Middle frontal gyrus (tissue), 1 donor: ENCODE results near the gene MGAT5.
A peak's percentile ranks its signal among the peaks of the same experiment; 100 is the strongest.

Source experiments
- DNase-seq: peaks from one replicate; pipeline ENCODE4 v3.0.0-alpha.2; 2015; ENCODE audit warnings: low spot score; ENCODE audit errors: extremely low spot score

MGAT5 gene

GRCh38 chr2:134231301-134231964, 22.4 kb upstream of the MGAT5 start:
- DNase-seq, result no peak

DNA sequence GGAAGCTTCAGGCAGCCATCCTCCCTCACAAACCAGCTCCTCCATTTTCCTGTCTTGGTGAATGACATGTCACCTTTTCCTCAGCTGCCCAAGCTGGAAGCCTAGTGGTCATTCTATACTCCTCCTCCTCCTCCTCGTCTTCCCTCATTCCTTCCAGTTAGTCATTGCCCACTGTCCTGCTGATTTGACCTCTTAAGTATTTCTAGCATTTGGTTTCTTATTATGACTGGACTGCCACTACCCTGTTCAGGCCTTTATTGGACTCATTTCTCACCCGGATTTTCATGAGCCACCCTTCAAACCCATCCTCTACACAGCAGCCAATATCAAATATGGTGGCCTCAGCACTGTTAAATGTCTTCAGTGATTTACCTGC, 21.9 kb upstream of the MGAT5 start:
- DNase-seq, result no peak

- no peak for DNase-seq
These were observed 21.4 kb upstream of the MGAT5 start for GRCh38 chr2:134232461-134232860.

- DNase-seq, result no peak
These were observed 20.8 kb upstream of the MGAT5 start for GRCh38 chr2:134232868-134233727.

DNA sequence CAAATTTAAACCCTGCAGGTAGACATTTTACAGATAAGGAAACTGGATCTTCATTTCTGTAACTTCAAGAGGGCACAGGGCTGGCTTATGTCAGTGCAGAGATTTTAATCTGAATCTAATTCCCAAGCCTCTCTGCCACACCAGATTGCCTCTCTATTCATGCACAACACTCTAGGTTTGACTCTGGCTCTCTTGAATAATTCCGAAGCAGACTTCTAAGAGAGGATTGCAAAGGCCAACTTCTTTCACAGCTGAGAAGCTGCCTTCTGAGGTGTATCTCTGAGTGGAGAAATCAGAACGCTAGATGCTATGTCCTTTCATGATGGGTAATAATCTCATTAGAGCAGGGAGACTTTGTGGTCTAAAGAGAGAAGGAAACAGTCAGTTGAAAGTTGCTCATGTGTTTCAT, 20.1 kb upstream of the MGAT5 start:
- no peak for DNase-seq

DNA sequence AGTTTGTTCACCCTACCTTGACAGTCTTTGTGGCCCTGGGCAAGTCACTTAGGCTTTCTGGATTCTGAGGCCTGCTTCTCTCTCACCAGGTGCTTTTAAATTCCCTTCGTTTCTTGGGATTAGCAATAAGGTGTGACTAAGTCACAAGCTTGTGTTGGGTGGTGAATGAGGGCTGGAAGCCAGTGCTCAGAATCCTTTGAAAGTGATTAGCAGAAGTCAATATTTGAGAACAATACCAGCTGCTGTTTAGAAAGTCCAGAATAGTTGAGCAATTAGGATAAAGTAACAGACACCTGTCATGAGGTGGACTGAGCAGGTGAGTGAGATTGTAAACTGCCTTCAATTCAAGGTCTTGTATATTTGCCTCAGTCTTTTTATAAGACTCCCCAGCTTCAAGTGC, 19.3 kb upstream of the MGAT5 start:
- DNase-seq, result no peak

DNA sequence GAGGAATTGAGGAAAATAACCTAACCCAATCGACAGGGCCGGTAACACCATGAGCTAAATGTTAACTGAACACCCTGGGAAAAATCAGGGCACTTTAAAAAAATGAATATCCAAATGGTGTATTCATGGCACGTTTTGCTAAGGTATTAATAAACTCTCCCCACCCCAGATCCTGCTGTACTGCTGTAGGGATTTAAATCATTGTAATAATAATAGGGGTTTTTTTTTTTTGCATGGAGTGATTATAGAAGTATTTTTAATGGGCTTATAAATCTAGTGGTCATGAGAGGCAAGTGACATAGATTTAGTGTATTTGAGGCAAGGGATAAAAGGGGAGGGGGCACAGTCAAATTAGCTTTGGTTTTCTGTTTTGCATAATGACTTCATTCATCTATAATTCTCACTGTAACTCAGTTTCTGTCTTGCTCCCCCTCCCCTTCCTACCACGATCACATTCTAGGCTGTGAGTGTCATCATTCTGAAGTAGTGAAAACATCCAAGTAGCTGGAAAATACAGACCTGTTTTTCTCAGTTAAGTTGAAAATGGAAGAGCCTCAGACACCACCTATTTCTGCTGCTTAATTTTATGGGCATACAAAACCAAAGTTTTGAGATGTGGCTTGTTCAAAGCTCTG, 18.2 kb upstream of the MGAT5 start:
- DNase-seq, result no peak

DNA sequence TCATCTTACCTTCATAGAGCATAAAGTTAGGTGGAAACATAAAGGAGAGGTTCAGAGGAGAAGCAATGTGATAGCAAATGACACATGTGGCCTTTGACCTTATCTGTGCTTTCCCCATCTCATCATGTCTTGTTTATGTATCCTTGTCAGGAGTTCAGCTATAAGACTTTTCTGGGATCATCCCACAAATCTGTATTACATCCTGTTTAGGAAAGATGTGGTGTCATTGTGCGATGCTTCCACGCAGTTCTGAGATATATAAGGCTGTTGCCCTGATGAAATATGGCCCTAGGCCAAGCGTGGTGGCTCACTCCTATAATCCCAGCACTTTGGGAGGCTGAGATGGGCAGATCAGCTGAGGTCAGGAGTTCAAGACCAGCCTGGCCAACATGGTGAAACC, 15.5 kb upstream of the MGAT5 start:
- DNase-seq, result no peak

DNA sequence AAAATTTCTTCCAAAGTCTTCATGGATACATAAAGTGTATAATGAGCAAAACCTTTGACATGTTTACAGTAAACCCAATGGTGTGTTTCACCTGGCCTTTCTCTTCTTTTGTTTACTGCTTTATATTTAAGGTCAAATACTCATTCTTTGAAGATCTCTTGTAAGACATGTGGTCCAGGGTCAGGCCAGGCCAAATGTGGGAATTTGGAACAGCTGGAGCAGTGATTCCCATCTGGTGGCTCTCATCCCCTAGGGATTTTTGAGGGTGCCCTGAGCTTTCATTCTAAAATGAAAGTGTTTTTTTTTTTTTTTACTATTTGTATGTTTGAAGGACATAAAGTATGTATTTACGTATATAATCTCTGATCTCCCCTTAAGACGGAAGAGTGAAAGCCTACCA, 13.8 kb upstream of the MGAT5 start:
- no peak for DNase-seq

DNA sequence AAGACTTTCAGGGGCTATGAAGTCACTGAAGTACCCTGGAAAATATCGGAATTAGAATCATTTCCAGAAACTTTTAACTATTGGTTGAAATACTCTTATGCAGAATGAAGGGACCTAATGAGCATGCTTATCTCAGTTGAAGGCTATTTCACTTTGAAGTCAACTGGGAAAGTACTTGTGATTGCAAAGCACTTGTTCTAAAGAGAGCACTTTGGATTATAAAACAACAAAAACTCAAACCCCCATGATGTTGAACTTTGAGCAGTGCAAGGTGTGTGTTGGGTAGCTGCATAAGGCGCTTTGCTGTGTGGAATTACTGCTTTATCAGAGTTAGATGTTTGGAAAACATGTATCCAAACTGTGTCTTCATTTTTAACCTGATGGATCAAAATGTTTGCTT, 12.0 kb upstream of the MGAT5 start:
- DNase-seq, result no peak

DNA sequence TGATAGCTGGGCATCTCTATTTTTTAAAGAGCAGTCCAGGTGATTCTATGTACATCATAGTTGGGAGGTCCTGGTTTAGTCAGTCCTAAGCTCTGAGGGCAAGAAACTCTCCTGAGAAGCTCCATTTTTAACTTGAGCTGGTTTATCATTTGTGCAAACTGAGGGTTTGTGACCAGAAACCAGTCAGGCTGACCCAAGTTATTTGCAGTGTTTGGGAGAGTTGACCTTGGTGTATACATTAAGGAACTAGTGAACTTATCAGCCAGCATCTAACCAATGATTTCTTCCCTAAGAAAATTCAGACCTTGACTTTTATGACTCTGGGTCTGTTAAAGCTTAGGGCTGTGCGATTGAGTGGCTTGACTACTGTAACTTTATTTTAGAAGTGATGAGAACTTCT, 10.6 kb upstream of the MGAT5 start:
- DNase-seq, result no peak

- no peak for DNase-seq
These were observed 9.8 kb upstream of the MGAT5 start for GRCh38 chr2:134244086-134244485.

- DNase-seq, result no peak
These were observed 9.3 kb upstream of the MGAT5 start for GRCh38 chr2:134244587-134244986.

GRCh38 chr2:134245340-134245984, 8.4 kb upstream of the MGAT5 start:
- DNase-seq, result peak; percentile 60

- no peak for DNase-seq
These were observed 7.6 kb upstream of the MGAT5 start for GRCh38 chr2:134246154-134246874.

DNA sequence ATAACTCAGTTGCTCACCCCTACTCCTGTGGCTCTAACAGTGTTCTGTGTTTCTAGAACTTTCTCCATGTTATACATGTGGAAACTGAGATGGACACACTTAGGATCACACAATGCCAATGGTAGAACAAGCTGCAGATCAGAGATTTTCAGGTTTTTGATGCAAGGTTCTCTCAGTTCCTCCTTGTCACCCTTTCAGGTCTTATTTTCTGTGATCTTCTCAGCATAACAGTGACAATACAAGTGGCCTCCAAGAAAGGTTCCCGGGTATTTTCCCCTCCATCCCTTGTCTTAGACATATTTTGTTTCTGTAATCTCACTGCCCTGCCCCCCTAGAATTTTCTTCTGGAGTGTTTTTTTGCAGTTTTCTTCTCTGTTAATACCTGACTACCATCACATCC, 6.2 kb upstream of the MGAT5 start:
- no peak for DNase-seq

DNA sequence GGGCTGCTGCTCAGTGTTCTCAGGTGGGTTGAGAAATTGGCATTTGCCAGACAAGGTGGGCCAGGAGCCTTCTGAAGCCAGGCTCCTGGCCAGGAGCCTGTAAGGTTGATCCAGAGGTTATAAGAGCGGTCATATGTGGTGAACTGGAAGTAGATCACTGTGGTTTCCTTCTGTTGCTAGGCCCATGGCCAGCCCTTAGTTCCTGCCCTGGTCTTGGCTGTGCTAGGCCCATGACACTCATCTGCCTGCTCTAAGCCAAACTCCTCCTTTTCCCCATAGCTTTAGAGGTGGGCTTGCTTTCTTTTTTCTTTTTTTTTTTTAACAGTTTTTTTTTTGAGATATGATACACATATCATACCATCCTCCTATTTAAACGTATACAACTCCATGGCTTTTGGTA, 5.0 kb upstream of the MGAT5 start:
- DNase-seq, result no peak

- DNase-seq, result no peak
These were observed 4.1 kb upstream of the MGAT5 start for GRCh38 chr2:134249755-134250154.

DNA sequence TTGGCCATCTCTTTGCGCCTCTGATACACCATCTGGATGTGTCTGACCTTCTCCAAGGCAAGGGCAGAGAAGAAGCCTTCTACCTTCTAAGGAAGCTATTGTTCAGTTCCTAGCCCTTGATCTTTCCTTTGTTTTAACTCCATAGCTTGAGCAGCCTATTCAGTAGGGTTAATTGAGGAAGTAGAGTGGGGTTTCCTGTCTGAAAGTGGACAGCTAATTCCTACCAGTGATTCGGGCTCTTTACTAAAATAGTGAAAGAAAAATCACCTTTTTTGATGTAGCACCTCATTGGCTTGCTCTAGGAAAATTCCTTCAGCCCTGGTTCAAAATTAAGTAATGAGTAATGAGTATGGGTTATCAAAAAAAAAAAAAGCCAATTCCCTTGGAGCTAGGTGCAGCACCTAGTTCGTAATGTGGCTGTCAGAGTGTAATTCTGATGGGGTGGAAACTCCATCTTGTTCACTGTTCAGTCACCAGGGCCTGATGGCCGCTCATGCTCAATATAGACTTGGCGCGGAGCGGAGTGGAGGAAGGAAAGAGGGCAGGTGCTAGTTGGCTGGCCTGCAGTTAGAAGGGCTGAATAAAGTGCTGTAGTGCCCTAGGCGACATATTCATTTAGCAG, 2.9 kb upstream of the MGAT5 start:
- DNase-seq, result no peak

- DNase-seq, result no peak
These were observed 1.7 kb upstream of the MGAT5 start for GRCh38 chr2:134252092-134252750.
